DND-41 (cell line): ENCODE data around the gene TNFAIP8.
"Not testable (repeated sequence)": the region's sequence is repeated elsewhere in the genome, so short reads cannot be mapped to it uniquely, and the experiment has no call there.

Experiments used
- ATAC-seq: fragments of 200-7000 bp; cut with Tn5 transposase; 3 replicates; pipeline ENCODE4 v1.9.1; 2021; ENCODE audit warnings: low read depth; ENCODE audit not compliant: insufficient read depth
- DNase-seq: peaks from one replicate; pipeline ENCODE4 v3.0.0-alpha.2; 2020
- H2AFZ ChIP-seq: 2 replicates; pipeline ENCODE4 v1.6.0; 2012; ENCODE audit warnings: low read depth, low read length
- H3K27ac ChIP-seq: 2 replicates; pipeline ENCODE4 v1.5.1; 2012; ENCODE audit warnings: low read length, inconsistent platforms
- H3K27me3 ChIP-seq: fragments of 200-600 bp; sonication (generic); 2 replicates; pipeline ENCODE4 v1.6.0; 2012; ENCODE audit warnings: low read length, mild to moderate bottlenecking, inconsistent platforms; ENCODE audit not compliant: insufficient read depth, poor library complexity
- H3K36me3 ChIP-seq: 2 replicates; pipeline ENCODE4 v1.5.1; 2012; ENCODE audit warnings: low read length, inconsistent platforms; ENCODE audit not compliant: insufficient read depth
- H3K4me1 ChIP-seq: 2 replicates; pipeline ENCODE4 v1.5.1; 2012; ENCODE audit warnings: mild to moderate bottlenecking, low read length; ENCODE audit not compliant: insufficient read depth
- H3K4me2 ChIP-seq: 2 replicates; pipeline ENCODE4 v1.6.0; 2012; ENCODE audit warnings: mild to moderate bottlenecking, moderate library complexity, low read length, inconsistent platforms; ENCODE audit not compliant: insufficient read depth
- H3K4me3 ChIP-seq, 2 experiments: fragments of 200-600 bp in 1 of 2; shearing (Covaris generic) in 1 of 2; 2 replicates each; pipeline ENCODE4 v1.5.1; 2012 to 2016; ENCODE audit warnings: inconsistent platforms in 2 of 2, low read length in 2 of 2, mild to moderate bottlenecking in 2 of 2, low read depth in 1 of 2, moderate library complexity in 1 of 2
- H3K79me2 ChIP-seq: 2 replicates; pipeline ENCODE4 v1.6.0; 2012; ENCODE audit warnings: low read length, inconsistent platforms; ENCODE audit not compliant: insufficient read depth
- H3K9ac ChIP-seq: 2 replicates; pipeline ENCODE4 v1.6.0; 2012; ENCODE audit warnings: low read depth, mild to moderate bottlenecking, inconsistent platforms, low read length, moderate library complexity
- H3K9me3 ChIP-seq: 2 replicates; pipeline ENCODE4 v1.5.1; 2012; ENCODE audit warnings: low read length, moderate library complexity, mild to moderate bottlenecking, inconsistent platforms; ENCODE audit not compliant: insufficient read depth, severe bottlenecking
- H4K20me1 ChIP-seq: 2 replicates; pipeline ENCODE4 v1.6.0; 2012; ENCODE audit warnings: low read length; ENCODE audit not compliant: insufficient read depth
- EZH2 ChIP-seq: IDR thresholded peaks from 3 replicates; pipeline ENCODE4 v1.6.1; 2012; ENCODE audit warnings: borderline replicate concordance, low read depth, mild to moderate bottlenecking, moderate library complexity, low read length, inconsistent platforms; ENCODE audit not compliant: severe bottlenecking
- TF ChIP-seq, protein P1 (sequence below): IDR thresholded peaks from 2 replicates; pipeline ENCODE4 v1.5.1; 2012; ENCODE audit warnings: borderline replicate concordance, low read length, moderate library complexity, mild to moderate bottlenecking; ENCODE audit not compliant: poor library complexity, severe bottlenecking; ENCODE audit errors: extremely low read depth

The TNFAIP8 gene

DNA sequence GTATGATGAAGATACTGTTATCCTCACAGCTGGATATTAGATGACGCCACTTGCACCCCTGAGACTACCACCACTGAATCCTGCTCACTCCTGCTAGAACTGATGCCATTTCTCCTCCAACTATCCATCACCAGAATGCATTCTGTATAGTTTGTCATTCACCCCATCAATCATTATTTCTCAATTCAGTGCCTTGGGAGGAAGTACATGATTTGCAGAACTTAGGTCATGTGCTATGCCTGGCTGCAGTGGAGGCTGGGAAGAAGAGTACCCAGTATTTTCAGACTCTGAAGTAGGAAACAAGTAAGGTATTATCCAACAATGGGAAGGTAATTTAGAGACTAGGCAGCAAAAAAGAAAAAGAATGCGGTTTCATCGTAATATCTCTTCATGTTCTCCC, 70.2 kb downstream of the TNFAIP8 start:
- no peak overlapping the region for H3K9ac ChIP-seq
- no peaks in the 10 kb centered on the region for H4K20me1 ChIP-seq
- no peaks in the 10 kb centered on the region for H3K36me3 ChIP-seq
- H3K27me3 ChIP-seq: no peaks in the 10 kb centered on the region
- no peak overlapping the region for H3K4me2 ChIP-seq
- H3K79me2 ChIP-seq: no peaks in the 10 kb centered on the region
- no peaks in the 10 kb centered on the region for H3K4me1 ChIP-seq
- no peak for DNase-seq
- H3K27ac ChIP-seq: no peak overlapping the region
- TF ChIP-seq EZH2: no peak
- TF ChIP-seq, protein P1, sequence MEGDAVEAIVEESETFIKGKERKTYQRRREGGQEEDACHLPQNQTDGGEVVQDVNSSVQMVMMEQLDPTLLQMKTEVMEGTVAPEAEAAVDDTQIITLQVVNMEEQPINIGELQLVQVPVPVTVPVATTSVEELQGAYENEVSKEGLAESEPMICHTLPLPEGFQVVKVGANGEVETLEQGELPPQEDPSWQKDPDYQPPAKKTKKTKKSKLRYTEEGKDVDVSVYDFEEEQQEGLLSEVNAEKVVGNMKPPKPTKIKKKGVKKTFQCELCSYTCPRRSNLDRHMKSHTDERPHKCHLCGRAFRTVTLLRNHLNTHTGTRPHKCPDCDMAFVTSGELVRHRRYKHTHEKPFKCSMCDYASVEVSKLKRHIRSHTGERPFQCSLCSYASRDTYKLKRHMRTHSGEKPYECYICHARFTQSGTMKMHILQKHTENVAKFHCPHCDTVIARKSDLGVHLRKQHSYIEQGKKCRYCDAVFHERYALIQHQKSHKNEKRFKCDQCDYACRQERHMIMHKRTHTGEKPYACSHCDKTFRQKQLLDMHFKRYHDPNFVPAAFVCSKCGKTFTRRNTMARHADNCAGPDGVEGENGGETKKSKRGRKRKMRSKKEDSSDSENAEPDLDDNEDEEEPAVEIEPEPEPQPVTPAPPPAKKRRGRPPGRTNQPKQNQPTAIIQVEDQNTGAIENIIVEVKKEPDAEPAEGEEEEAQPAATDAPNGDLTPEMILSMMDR: no peak
- no peak for ATAC-seq
- H3K4me3 ChIP-seq: no peak overlapping the region
- H3K9me3 ChIP-seq: no peaks in the 10 kb centered on the region
- H2AFZ ChIP-seq: no peak overlapping the region

DNA sequence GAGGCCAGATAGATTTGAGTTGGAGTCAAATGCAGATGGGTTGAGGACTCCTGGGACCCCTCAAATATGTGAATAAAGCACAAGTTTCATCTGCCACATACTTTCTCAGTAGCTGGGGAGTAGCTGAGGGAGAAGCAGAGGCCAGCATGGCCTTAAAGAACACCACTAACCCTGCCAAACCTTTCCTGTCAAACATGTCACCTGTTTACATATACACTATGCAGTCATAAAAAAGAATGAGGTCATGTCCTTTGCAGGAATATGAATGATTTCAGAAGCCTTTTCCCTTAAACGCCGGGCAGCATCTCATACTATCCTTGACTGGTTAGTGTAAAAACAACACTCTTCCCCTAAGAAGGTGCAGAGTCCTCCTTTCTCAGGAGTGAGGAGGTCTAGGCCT, 71.2 kb downstream of the TNFAIP8 start:
- ATAC-seq (no peak), DNase-seq (no peak)
- Histone ChIP-seq H3K27ac (no peak overlapping the region), H3K4me2 (no peak overlapping the region), H3K4me3 (no peak overlapping the region), H2AFZ (no peak overlapping the region), H3K9ac (no peak overlapping the region), H3K4me1 (no peaks in the 10 kb centered on the region), H3K36me3 (no peaks in the 10 kb centered on the region), H4K20me1 (no peaks in the 10 kb centered on the region), H3K79me2 (no peaks in the 10 kb centered on the region), H3K9me3 (no peaks in the 10 kb centered on the region), H3K27me3 (no peaks in the 10 kb centered on the region)
- TF ChIP-seq EZH2: no peak
- TF ChIP-seq, protein P1: no peak

DNA sequence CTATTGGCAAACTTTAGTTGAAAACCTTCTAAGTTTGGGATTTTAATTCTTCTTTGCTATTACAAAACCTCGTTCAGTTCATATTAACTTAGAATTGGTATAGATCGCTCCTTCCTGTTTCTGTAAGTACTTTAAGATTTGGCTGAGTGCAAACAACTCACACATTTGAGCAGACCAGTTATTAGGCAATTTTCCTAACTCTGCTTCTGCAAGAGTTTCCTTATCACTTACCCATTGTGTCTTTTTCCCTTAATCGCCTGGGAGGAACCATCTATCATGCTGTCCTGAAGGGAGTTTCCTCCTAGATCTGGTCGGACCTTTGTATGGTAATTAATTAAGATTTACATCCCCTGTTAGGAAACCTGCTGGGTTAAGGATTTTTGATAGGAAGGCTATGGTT, 71.8 kb downstream of the TNFAIP8 start:
- H2AFZ ChIP-seq, H3K9ac ChIP-seq, H3K36me3 ChIP-seq, H3K4me3 ChIP-seq, DNase-seq, H4K20me1 ChIP-seq, H3K9me3 ChIP-seq, H3K4me2 ChIP-seq, H3K27ac ChIP-seq, H3K4me1 ChIP-seq, H3K27me3 ChIP-seq, H3K79me2 ChIP-seq, ATAC-seq: not testable (repeated sequence)

DNA sequence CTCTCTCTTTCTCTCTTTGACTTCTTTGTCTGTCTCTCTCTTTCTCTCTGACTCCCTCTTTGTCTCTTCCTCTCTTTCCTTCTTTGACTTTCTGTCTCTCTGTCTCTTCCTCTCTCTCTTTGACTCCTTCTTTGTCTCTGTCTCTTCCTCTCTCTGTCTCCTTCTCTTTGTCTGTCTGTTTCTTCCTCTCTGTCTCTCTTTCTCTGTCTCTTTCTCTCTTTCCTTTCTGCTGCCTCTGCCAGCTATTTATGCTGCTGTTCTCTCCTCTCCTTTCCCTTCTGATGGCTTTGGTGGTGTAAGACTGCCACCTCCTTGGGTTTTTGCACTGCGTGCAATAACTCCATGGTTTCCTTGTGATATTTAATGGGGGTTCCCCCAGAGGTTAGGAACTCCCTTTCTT, 72.3 kb downstream of the TNFAIP8 start:
- H4K20me1 ChIP-seq, H3K4me3 ChIP-seq, H3K9me3 ChIP-seq, ATAC-seq, H3K79me2 ChIP-seq, H3K9ac ChIP-seq, H3K4me1 ChIP-seq, H3K27me3 ChIP-seq, H2AFZ ChIP-seq, DNase-seq, H3K36me3 ChIP-seq, H3K4me2 ChIP-seq, H3K27ac ChIP-seq: not testable (repeated sequence)

DNA sequence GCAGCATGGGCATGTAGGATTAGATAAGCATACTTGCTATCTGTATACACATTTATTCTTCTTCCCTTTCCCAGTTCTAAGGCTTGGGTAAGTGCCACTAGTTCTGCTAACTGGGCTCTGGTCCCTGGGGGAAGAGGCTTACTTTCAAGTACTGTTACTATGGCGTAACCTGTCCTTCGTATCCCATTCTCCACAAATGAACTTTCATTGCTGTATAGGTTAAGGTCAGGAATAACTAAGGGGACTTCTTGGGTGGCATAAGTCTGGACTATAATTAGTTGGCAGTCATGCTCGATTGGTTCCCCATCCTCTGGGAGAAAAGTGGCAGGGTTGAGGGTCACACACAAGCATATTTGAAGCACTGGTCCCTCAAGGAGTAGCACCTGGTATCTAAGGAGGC, 72.8 kb downstream of the TNFAIP8 start:
- H2AFZ ChIP-seq, DNase-seq, H4K20me1 ChIP-seq, ATAC-seq, H3K27ac ChIP-seq, H3K9ac ChIP-seq, H3K36me3 ChIP-seq, H3K27me3 ChIP-seq, H3K9me3 ChIP-seq, H3K4me1 ChIP-seq, H3K79me2 ChIP-seq, H3K4me2 ChIP-seq, H3K4me3 ChIP-seq: not testable (repeated sequence)

DNA sequence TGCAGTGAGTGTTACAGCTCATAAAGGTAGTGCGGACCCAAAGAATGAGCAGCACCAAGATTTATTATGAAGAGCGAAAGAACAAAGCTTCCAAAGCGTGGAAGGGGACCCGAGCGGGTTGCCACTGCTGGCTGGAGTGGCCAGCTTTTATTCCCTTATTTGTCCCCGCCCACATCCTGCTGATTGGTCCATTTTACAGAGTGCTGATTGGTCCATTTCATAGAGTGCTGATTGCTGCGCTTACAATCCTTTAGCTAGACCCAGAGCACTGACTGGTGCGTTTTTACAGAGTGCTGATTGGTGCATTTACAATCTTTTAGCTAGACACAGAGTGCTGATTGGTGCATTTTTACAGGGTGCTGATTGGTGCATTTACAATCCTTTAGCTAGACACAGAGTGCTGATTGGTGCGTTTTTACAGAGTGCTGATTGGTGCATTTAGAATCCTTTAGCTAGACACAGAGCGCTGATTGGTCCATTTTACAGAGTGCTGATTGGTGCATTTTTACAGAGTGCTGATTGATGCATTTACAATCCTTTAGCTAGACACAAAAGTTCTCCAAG, 76.9 kb downstream of the TNFAIP8 start:
- not testable (repeated sequence) for H3K9ac ChIP-seq, H2AFZ ChIP-seq, H3K27ac ChIP-seq, H3K79me2 ChIP-seq, H3K4me2 ChIP-seq, H3K4me3 ChIP-seq, H3K9me3 ChIP-seq, DNase-seq, H4K20me1 ChIP-seq, ATAC-seq, H3K36me3 ChIP-seq, H3K4me1 ChIP-seq, H3K27me3 ChIP-seq
